H1 (cell line): ENCODE data around the gene SPATA4. TPM values are rescaled to one million over a fixed set of nuclear protein-coding genes. Genes with fewer than 3 reads are reported as not detected.

Experiments used
- CTCF ChIA-PET: fragments of 300-600 bp; sonication (Branson Sonifier 250); formaldehyde crosslinking; loops from one replicate; lab custom pipeline; 2021; ENCODE audit not compliant: partially characterized antibody; lab: Charles Lee
- POLR2A ChIA-PET: fragments of 300-600 bp; sonication (Branson Sonifier 250); formaldehyde crosslinking; loops from one replicate; lab custom pipeline; 2021; ENCODE audit warnings: inconsistent platforms; ENCODE audit not compliant: partially characterized antibody; lab: Charles Lee
- DNase-seq, 2 experiments: peaks; one replicate each; pipeline versions ENCODE4 v3.0.0 to v3.0.0-alpha.2; 2010 to 2022; ENCODE audit warnings: low spot score in 2 of 2, low read depth in 1 of 2, mixed read lengths in 1 of 2
- FAIRE-seq: peaks from 2 replicates; lab custom pipeline; 2011; peaks lifted over from hg19 to GRCh38; lab: Jason Lieb, UNC
- H2AFZ ChIP-seq: 2 replicates; pipeline ENCODE4 v1.8.1; 2012; ENCODE audit warnings: low read length, inconsistent platforms
- H2AK5ac ChIP-seq: 2 replicates; pipeline ENCODE4 v1.6.1; 2013; ENCODE audit warnings: low read depth, low read length
- H2BK120ac ChIP-seq: replicated peaks from 2 replicates; pipeline ENCODE3; 2013; ENCODE audit warnings: low read depth, low read length, inconsistent platforms
- H2BK12ac ChIP-seq: 2 replicates; pipeline ENCODE4 v1.6.1; 2013; ENCODE audit warnings: low read depth, low read length
- H2BK15ac ChIP-seq: 2 replicates; pipeline ENCODE4 v1.6.1; 2013; ENCODE audit warnings: low read length
- H2BK20ac ChIP-seq: 2 replicates; pipeline ENCODE4 v1.6.1; 2013; ENCODE audit warnings: low read length
- H2BK5ac ChIP-seq: 2 replicates; pipeline ENCODE4 v1.6.1; 2013; ENCODE audit warnings: low read depth, low read length
- H3K14ac ChIP-seq: 2 replicates; pipeline ENCODE4 v1.6.1; 2013; ENCODE audit warnings: inconsistent platforms; ENCODE audit not compliant: insufficient read length
- H3K18ac ChIP-seq: 2 replicates; pipeline ENCODE4 v1.6.1; 2013; ENCODE audit warnings: low read length; ENCODE audit errors: extremely low read depth
- H3K23ac ChIP-seq: 2 replicates; pipeline ENCODE4 v1.6.1; 2013; ENCODE audit warnings: inconsistent platforms; ENCODE audit not compliant: insufficient read length
- H3K23me2 ChIP-seq: 2 replicates; pipeline ENCODE4 v1.6.1; 2013; ENCODE audit warnings: low read depth, low read length
- H3K27ac ChIP-seq: 2 replicates; pipeline ENCODE4 v1.6.1; 2011; ENCODE audit warnings: low read depth, low read length, inconsistent platforms
- H3K27me3 ChIP-seq, 4 experiments: replicated peaks in 1 of 4; 1 replicate in 1 of 4; 2 replicates in 3 of 4; pipeline versions ENCODE4 v1.6.1 to v1.8.1; 2011 to 2013; ENCODE audit warnings: low read length in 3 of 4, mild to moderate bottlenecking in 3 of 4, inconsistent platforms in 2 of 4, mixed read lengths in 2 of 4, moderate library complexity in 1 of 4; ENCODE audit not compliant: control insufficient read depth in 3 of 4, insufficient read depth in 3 of 4; ENCODE audit errors: extremely low read depth in 1 of 4
- H3K36me3 ChIP-seq, 4 experiments: 2 replicates each; pipeline versions ENCODE4 v1.6.1 to v1.8.1; 2011 to 2013; ENCODE audit warnings: mild to moderate bottlenecking in 4 of 4, low read length in 3 of 4, moderate library complexity in 2 of 4, control low read depth in 1 of 4, inconsistent platforms in 1 of 4; ENCODE audit not compliant: insufficient read depth in 4 of 4, control insufficient read depth in 2 of 4
- H3K4ac ChIP-seq: replicated peaks from 2 replicates; pipeline ENCODE3; 2013; ENCODE audit warnings: low read length, low read depth, mixed read lengths, inconsistent platforms; ENCODE audit not compliant: insufficient read length
- H3K4me1 ChIP-seq, 4 experiments: replicated peaks in 1 of 4; 1 replicate in 1 of 4; 2 replicates in 3 of 4; pipeline versions ENCODE4 v1.6.1 to v1.8.1; 2011 to 2013; ENCODE audit warnings: low read length in 3 of 4, inconsistent platforms in 2 of 4, mixed read lengths in 1 of 4; ENCODE audit not compliant: insufficient read depth in 4 of 4, control insufficient read depth in 3 of 4
- H3K4me2 ChIP-seq, 2 experiments: 2 replicates each; pipeline versions ENCODE4 v1.6.1 to v1.8.1; 2011 to 2013; ENCODE audit warnings: low read depth in 2 of 2, low read length in 2 of 2, control low read depth in 1 of 2, inconsistent platforms in 1 of 2, mild to moderate bottlenecking in 1 of 2; ENCODE audit not compliant: insufficient read depth in 1 of 2
- H3K4me3 ChIP-seq, 4 experiments: fragments of 200-600, 300-600 bp in 1 of 4; sonication (generic), shearing (Covaris generic), sonication (Bioruptor Twin) in 1 of 4; 2 replicates each; pipeline versions ENCODE4 v1.5.1 to v1.8.1; 2011 to 2016; ENCODE audit warnings: low read length in 4 of 4, low read depth in 3 of 4, control low read depth in 2 of 4, inconsistent platforms in 2 of 4, mild to moderate bottlenecking in 2 of 4, mixed read lengths in 1 of 4, moderate library complexity in 1 of 4; ENCODE audit not compliant: insufficient read depth in 2 of 4; ENCODE audit errors: extremely low read depth in 1 of 4
- H3K56ac ChIP-seq: replicated peaks from 2 replicates; pipeline ENCODE3; 2013; ENCODE audit warnings: low read depth, mild to moderate bottlenecking, mixed read lengths, low read length, inconsistent platforms; ENCODE audit not compliant: insufficient read length
- H3K79me1 ChIP-seq: 2 replicates; pipeline ENCODE4 v1.6.1; 2013; ENCODE audit warnings: low read depth, low read length, control low read depth
- H3K79me2 ChIP-seq, 2 experiments: 2 replicates each; pipeline versions ENCODE4 v1.6.1 to v1.8.1; 2012 to 2013; ENCODE audit warnings: low read length in 2 of 2, mild to moderate bottlenecking in 2 of 2, inconsistent platforms in 1 of 2; ENCODE audit not compliant: insufficient read depth in 2 of 2, control insufficient read depth in 1 of 2
- H3K9ac ChIP-seq, 4 experiments: replicated peaks in 1 of 4; 1 replicate in 1 of 4; 2 replicates in 3 of 4; pipeline versions ENCODE4 v1.6.1 to v1.8.1; 2011 to 2013; ENCODE audit warnings: low read depth in 3 of 4, low read length in 3 of 4, control low read depth in 2 of 4, mild to moderate bottlenecking in 2 of 4, moderate library complexity in 2 of 4, inconsistent platforms in 1 of 4; ENCODE audit errors: extremely low read depth in 1 of 4
- H3K9me3 ChIP-seq, 2 experiments: 2 replicates each; pipeline versions ENCODE4 v1.6.1 to v1.8.1; 2012 to 2013; ENCODE audit warnings: mild to moderate bottlenecking in 2 of 2, moderate library complexity in 2 of 2, control low read depth in 1 of 2, inconsistent platforms in 1 of 2, low read depth in 1 of 2, low read length in 1 of 2, mixed read lengths in 1 of 2; ENCODE audit not compliant: insufficient read depth in 2 of 2
- H4K20me1 ChIP-seq, 2 experiments: replicated peaks in 1 of 2; 2 replicates each; pipeline versions ENCODE3 to v1.8.1; 2011 to 2013; ENCODE audit warnings: inconsistent platforms in 2 of 2, low read length in 2 of 2, mild to moderate bottlenecking in 1 of 2; ENCODE audit not compliant: insufficient read depth in 2 of 2, control insufficient read depth in 1 of 2
- H4K5ac ChIP-seq: 2 replicates; pipeline ENCODE4 v1.6.1; 2013; ENCODE audit warnings: low read length, low read depth, mixed read lengths, inconsistent platforms; ENCODE audit not compliant: insufficient read length
- H4K8ac ChIP-seq: 2 replicates; pipeline ENCODE4 v1.8.0; 2013; ENCODE audit warnings: mild to moderate bottlenecking, moderate library complexity, low read length, inconsistent platforms; ENCODE audit not compliant: insufficient read depth; ENCODE audit errors: extremely low read depth
- H4K91ac ChIP-seq: replicated peaks from 2 replicates; pipeline ENCODE3; 2013; ENCODE audit warnings: low read length, mixed read lengths, inconsistent platforms; ENCODE audit not compliant: insufficient read length
- CBX8 ChIP-seq: fragments of 300-800, 300-1000 bp; sonication (generic); IDR thresholded peaks from 2 replicates; pipeline ENCODE4 v1.7.1; 2016; ENCODE audit warnings: low read depth, low read length, borderline replicate concordance
- CREB1 ChIP-seq: IDR thresholded peaks from 2 replicates; pipeline ENCODE4 v1.6.1; 2012; ENCODE audit warnings: inconsistent platforms
- CTCF ChIP-seq, 3 experiments: IDR thresholded peaks; 1 replicate in 2 of 3; 2 replicates in 1 of 3; pipeline versions ENCODE4 v1.5.1 to v1.6.1; 2011; ENCODE audit warnings: low read length in 3 of 3, mild to moderate bottlenecking in 3 of 3, inconsistent platforms in 2 of 3, low read depth in 1 of 3, moderate library complexity in 1 of 3; ENCODE audit not compliant: insufficient read depth in 1 of 3; ENCODE audit errors: control extremely low read depth in 1 of 3
- FOSL1 ChIP-seq: IDR thresholded peaks from 2 replicates; pipeline ENCODE4 v1.6.1; 2011; ENCODE audit warnings: mild to moderate bottlenecking, low read depth, low read length, moderate library complexity; ENCODE audit not compliant: insufficient read depth
- POLR2A ChIP-seq, 2 experiments: IDR thresholded peaks; 1 replicate in 1 of 2; 2 replicates in 1 of 2; pipeline ENCODE4 v1.6.1; 2011; ENCODE audit warnings: low read depth in 2 of 2, low read length in 2 of 2, mild to moderate bottlenecking in 2 of 2; ENCODE audit errors: control extremely low read depth in 1 of 2
- POU5F1 ChIP-seq: IDR thresholded peaks from 2 replicates; pipeline ENCODE4 v1.6.1; 2011; ENCODE audit warnings: low read depth, mild to moderate bottlenecking, low read length, moderate library complexity
- TAF1 ChIP-seq: IDR thresholded peaks from 2 replicates; pipeline ENCODE4 v1.6.1; 2011; ENCODE audit warnings: mild to moderate bottlenecking, low read depth, low read length
- WGBS, 2 experiments: shearing (Covaris generic) in 1 of 2; methylation state at CpG; one replicate each; pipeline versions ENCODE4 v1.1.6 to v1.1.7; 2013 to 2015; ENCODE audit warnings: low lambda C conversion rate in 2 of 2, mixed read lengths in 2 of 2, inconsistent platforms in 1 of 2, low coverage in 1 of 2, missing lambda C conversion rate in 1 of 2; ENCODE audit not compliant: insufficient replicate concordance in 2 of 2, insufficient coverage in 1 of 2, insufficient read length in 1 of 2; ENCODE audit errors: extremely low coverage in 1 of 2, missing lambda C conversion rate in 1 of 2; 5-methylcytosine and 5-hydroxymethylcytosine counted together
- polyA plus RNA-seq, 7 experiments: library from polyadenylated mRNA; depleted of rRNA in 3 of 7; stranded (reverse) in 5 of 7; unstranded in 2 of 7; fragments of >200 nt in 5 of 7; fragments of 200-250 nt in 2 of 7; gene quantifications; 1 replicate in 5 of 7; 2 replicates in 1 of 7; 4 replicates in 1 of 7; pipeline versions ENCODE4 v1.2.1 to v1.2.3, GENCODE V29; 2011 to 2013; ENCODE audit warnings: missing spikeins in 2 of 7, mixed read lengths in 2 of 7
- total RNA-seq: library from RNA; stranded (reverse); fragmentation: NEBNext Ultra II Directional; extraction: Animal tissue kit (Norgen Biotek cat#: 25700); gene quantifications from 2 replicates; pipeline ENCODE4 v1.2.1, GENCODE V29; 2021
- TF ChIP-seq, protein P1 (sequence below): IDR thresholded peaks from 2 replicates; pipeline ENCODE4 v1.6.1; 2011; ENCODE audit warnings: low read length, improper control_type of control experiment

SPATA4 gene
- total and polyA plus RNA-seq, 2 of the 8 experiments (the other 6 are each of a cell fraction or from before 2014, with no cell fraction given) = not detected

- Histone ChIP-seq H4K5ac (no peak overlapping the region), H2BK20ac (no peak overlapping the region), H4K91ac (no peak overlapping the region), H3K36me3 (no peaks in the 10 kb centered on the region), H3K4me1 (peaks cover 0 to 2% (median 0%) of the 10 kb centered on the region in 4 experiments; a peak in 1 of 7 replicates), H4K20me1 (no peaks in the 10 kb centered on the region), H2BK12ac (no peak overlapping the region), H3K14ac (no peak overlapping the region), H2AK5ac (no peak overlapping the region), H3K18ac (no peak overlapping the region), H3K27me3 (no peaks in the 10 kb centered on the region), H3K4ac (no peak overlapping the region), H2AFZ (peak overlapping the region; percentile 85), H3K23ac (no peak overlapping the region), H3K9me3 (no peaks in the 10 kb centered on the region), H3K9ac (no peak overlapping the region), H3K56ac (no peak overlapping the region), H3K4me2 (no peak overlapping the region), H2BK15ac (no peak overlapping the region), H4K8ac (0 out of 2 replicates have a peak overlapping the region, but pooled peaks have one; percentile 35), H3K23me2 (no peaks in the 10 kb centered on the region), H3K4me3 (no peak overlapping the region), H3K79me1 (no peaks in the 10 kb centered on the region), H2BK120ac (no peak overlapping the region), H3K27ac (no peak overlapping the region), H2BK5ac (no peak overlapping the region), H3K79me2 (no peaks in the 10 kb centered on the region)
- TF ChIP-seq POU5F1 (no peak), CREB1 (no peak), CBX8 (no peak), CTCF (IDR thresholded peaks at IDR 0.05; ENCODE audit: control extremely low read depth in 1 of 3, insufficient read depth in 1 of 3, low read depth in 1 of 3, low read length in 3 of 3) (no peak), POLR2A (IDR thresholded peaks at IDR 0.05; ENCODE audit: control extremely low read depth in 1 of 2, low read depth in 2 of 2, low read length in 2 of 2) (no peak), TAF1 (no peak), FOSL1 (no peak)
- TF ChIP-seq, protein P1, sequence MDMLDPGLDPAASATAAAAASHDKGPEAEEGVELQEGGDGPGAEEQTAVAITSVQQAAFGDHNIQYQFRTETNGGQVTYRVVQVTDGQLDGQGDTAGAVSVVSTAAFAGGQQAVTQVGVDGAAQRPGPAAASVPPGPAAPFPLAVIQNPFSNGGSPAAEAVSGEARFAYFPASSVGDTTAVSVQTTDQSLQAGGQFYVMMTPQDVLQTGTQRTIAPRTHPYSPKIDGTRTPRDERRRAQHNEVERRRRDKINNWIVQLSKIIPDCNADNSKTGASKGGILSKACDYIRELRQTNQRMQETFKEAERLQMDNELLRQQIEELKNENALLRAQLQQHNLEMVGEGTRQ = no peak
- CTCF ChIA-PET = interaction anchor here (1.3 to 1.8 kb wide), 3 partner anchors 11 to 59 kb away, joined by 4 to 6 read pairs (median 5); no protein-coding TSS in a partner anchor
- no peak for DNase-seq
- 75% methylated on average over 5 of the region's 5 CpGs; no CpG with 5 or more reads in 1 of the 2 experiments for WGBS, 2 experiments
- no peak for FAIRE-seq
- POLR2A ChIA-PET = no interaction called here
These were observed 31.4 kb upstream of the SPATA4 start for GRCh38 chr4:176226736-176227135.
